GM18873 (cell line): Measurements from ENCODE around the gene RASL11B.

Source experiments
- ATAC-seq: cut with Tn5 transposase; IDR thresholded peaks from one replicate; pipeline ENCODE4 v1.9.1; 2021; ENCODE audit warnings: mild to moderate bottlenecking, moderate library complexity, moderate number of reproducible peaks; ENCODE audit not compliant: unreplicated experiment, low FRiP score

The RASL11B gene

GRCh38 chr4:52842792-52843191 is 19.3 kb upstream of the RASL11B start:
- no peak for ATAC-seq

- ATAC-seq = no peak
Observed at GRCh38 chr4:52843351-52843750, 18.8 kb upstream of the RASL11B start.

- ATAC-seq = no peak
Observed at GRCh38 chr4:52843958-52844357, 18.2 kb upstream of the RASL11B start.

- ATAC-seq = no peak
Observed at GRCh38 chr4:52844596-52844995, 17.5 kb upstream of the RASL11B start.

GRCh38 chr4:52846502-52846901 is 15.6 kb upstream of the RASL11B start:
- no peak for ATAC-seq

GRCh38 chr4:52848254-52848653 is 13.9 kb upstream of the RASL11B start:
- ATAC-seq = no peak

GRCh38 chr4:52850406-52851124 is 11.6 kb upstream of the RASL11B start:
- no peak for ATAC-seq

- ATAC-seq = no peak
Observed at GRCh38 chr4:52852041-52852440, 10.1 kb upstream of the RASL11B start.

GRCh38 chr4:52852711-52853110 is 9.4 kb upstream of the RASL11B start:
- ATAC-seq = no peak

- no peak for ATAC-seq
Observed at GRCh38 chr4:52853351-52853750, 8.8 kb upstream of the RASL11B start.

- no peak for ATAC-seq
Observed at GRCh38 chr4:52856801-52857200, 5.3 kb upstream of the RASL11B start.

- ATAC-seq = no peak
Observed at GRCh38 chr4:52860361-52860760, 1.8 kb upstream of the RASL11B start.

GRCh38 chr4:52861171-52861823 is 820 bp upstream of the RASL11B start:
- no peak for ATAC-seq

- ATAC-seq = no peak
Observed at GRCh38 chr4:52862639-52863161, 583 bp downstream of the RASL11B start.

GRCh38 chr4:52863324-52863723 is 1.2 kb downstream of the RASL11B start:
- ATAC-seq = no peak

- ATAC-seq = no peak
Observed at GRCh38 chr4:52864793-52865192, 2.7 kb downstream of the RASL11B start.

GRCh38 chr4:52865300-52865699 is 3.2 kb downstream of the RASL11B start:
- no peak for ATAC-seq

- ATAC-seq = no peak
Observed at GRCh38 chr4:52866734-52867133, 4.6 kb downstream of the RASL11B start.

GRCh38 chr4:52867163-52867562 is 5.0 kb downstream of the RASL11B start:
- no peak for ATAC-seq

- ATAC-seq = no peak
Observed at GRCh38 chr4:52868133-52868532, 6.0 kb downstream of the RASL11B start.

- ATAC-seq = no peak
Observed at GRCh38 chr4:52869196-52869595, 7.1 kb downstream of the RASL11B start.

- ATAC-seq = no peak
Observed at GRCh38 chr4:52869656-52870055, 7.5 kb downstream of the RASL11B start.
